B cell (primary cell): Measurements from ENCODE around the gene CAPNS2. TPM values are rescaled to one million over a fixed set of nuclear protein-coding genes. Genes with fewer than 3 reads are reported as not detected.

ENCODE experiments used
- ATAC-seq: fragments of 200-7000 bp; cut with Tn5 transposase; one replicate; pipeline ENCODE4 v1.10.0; 2021; ENCODE audit warnings: low read depth, mild to moderate bottlenecking, moderate number of reproducible peaks, moderate library complexity
- CTCF ChIA-PET: fragments of 350-600 bp; sonication (Branson Sonifier 250); formaldehyde crosslinking; loops from one replicate; lab custom pipeline; 2021; ENCODE audit warnings: antibody characterized with exemption, inconsistent platforms; lab: Charles Lee
- POLR2A ChIA-PET: fragments of 350-600 bp; sonication (Branson Sonifier 250); formaldehyde crosslinking; loops from one replicate; lab custom pipeline; 2021; ENCODE audit warnings: antibody characterized with exemption; lab: Charles Lee
- DNase-seq: peaks from one replicate; pipeline ENCODE4 v3.0.0; 2013
- H2AFZ ChIP-seq: 2 replicates; pipeline ENCODE4 v1.6.1; 2012; ENCODE audit warnings: mild to moderate bottlenecking, low read depth, low read length; ENCODE audit not compliant: insufficient read depth, poor library complexity, severe bottlenecking
- H3K27ac ChIP-seq, 2 donors: 1 replicate in 1 of 2; 2 replicates in 1 of 2; pipeline ENCODE4 v1.5.1; 2012 to 2013; ENCODE audit warnings: low read length in 2 of 2, mild to moderate bottlenecking in 2 of 2, moderate library complexity in 1 of 2
- H3K27me3 ChIP-seq, 4 experiments: fragments of 200-600 bp in 1 of 4; sonication (generic) in 1 of 4; replicated peaks in 1 of 4; 1 replicate in 2 of 4; 2 replicates in 2 of 4; pipeline versions ENCODE4 v1.6.1 to v1.7.0; 2013 to 2016; ENCODE audit warnings: low read length in 3 of 4, mild to moderate bottlenecking in 2 of 4, mixed read lengths in 1 of 4, moderate library complexity in 1 of 4; ENCODE audit not compliant: insufficient read depth in 4 of 4, control insufficient read depth in 3 of 4; ENCODE audit errors: control extremely low read depth in 1 of 4
- H3K36me3 ChIP-seq, 2 experiments: replicated peaks in 1 of 2; 1 replicate in 1 of 2; 2 replicates in 1 of 2; pipeline versions ENCODE4 v1.6.1 to v1.7.1; 2013; ENCODE audit warnings: low read length in 1 of 2; ENCODE audit not compliant: insufficient read depth in 2 of 2, control insufficient read depth in 1 of 2; ENCODE audit errors: control extremely low read depth in 1 of 2, extremely low read depth in 1 of 2
- H3K4me1 ChIP-seq, 2 donors: fragments of 200-600 bp in 1 of 2; sonication (generic) in 1 of 2; 1 replicate in 1 of 2; 2 replicates in 1 of 2; pipeline versions ENCODE4 v1.5.1 to v1.6.1; 2013 to 2017; ENCODE audit warnings: low read length in 2 of 2; ENCODE audit not compliant: control insufficient read depth in 2 of 2, insufficient read depth in 2 of 2
- H3K4me2 ChIP-seq: replicated peaks from 2 replicates; pipeline ENCODE3; 2012; ENCODE audit warnings: mild to moderate bottlenecking, low read depth, low read length; ENCODE audit not compliant: poor library complexity, severe bottlenecking
- H3K4me3 ChIP-seq, 5 experiments: fragments of 200-600 bp in 1 of 5; sonication (generic) in 1 of 5; 1 replicate in 3 of 5; 2 replicates in 2 of 5; pipeline versions ENCODE4 v1.5.1 to v1.7.0; 2011 to 2016; ENCODE audit warnings: low read length in 4 of 5, mild to moderate bottlenecking in 4 of 5, low read depth in 2 of 5, control low read depth in 1 of 5, moderate library complexity in 1 of 5; ENCODE audit not compliant: insufficient read depth in 1 of 5; ENCODE audit errors: control extremely low read depth in 1 of 5, extremely low read depth in 1 of 5
- H3K79me2 ChIP-seq: fragments of 200-600 bp; sonication (generic); one replicate; pipeline ENCODE4 v1.6.0; 2016; ENCODE audit warnings: low read length; ENCODE audit not compliant: control insufficient read depth, insufficient read depth
- H3K9ac ChIP-seq: fragments of 200-600 bp; sonication (generic); 2 replicates; pipeline ENCODE4 v1.6.1; 2017; ENCODE audit warnings: mild to moderate bottlenecking, low read length, moderate library complexity
- H3K9me3 ChIP-seq, 3 donors: one replicate each; pipeline versions ENCODE4 v1.6.1 to v1.7.1; 2013; ENCODE audit warnings: low read length in 2 of 3; ENCODE audit not compliant: control insufficient read depth in 2 of 3, insufficient read depth in 1 of 3; ENCODE audit errors: control extremely low read depth in 1 of 3
- H4K20me1 ChIP-seq: 2 replicates; pipeline ENCODE4 v1.6.0; 2012; ENCODE audit warnings: mild to moderate bottlenecking, low read length; ENCODE audit not compliant: insufficient read depth, control insufficient read depth, poor library complexity, severe bottlenecking
- H3K27ac Mint-ChIP-seq: one replicate; pipeline ENCODE4 v1.8.0; 2021; ENCODE audit warnings: mixed read lengths
- H3K27me3 Mint-ChIP-seq: one replicate; pipeline ENCODE4 v1.8.0; 2021; ENCODE audit warnings: mixed read lengths
- H3K4me1 Mint-ChIP-seq: one replicate; pipeline ENCODE4 v1.8.0; 2021; ENCODE audit warnings: mixed read lengths
- H3K4me3 Mint-ChIP-seq: one replicate; pipeline ENCODE4 v1.8.0; 2021; ENCODE audit warnings: mixed read lengths
- H3K9me3 Mint-ChIP-seq: one replicate; pipeline ENCODE4 v1.8.0; 2022; ENCODE audit warnings: mixed read lengths; ENCODE audit not compliant: insufficient read depth
- EZH2 ChIP-seq: IDR thresholded peaks from 2 replicates; pipeline ENCODE4 v1.6.1; 2012; ENCODE audit warnings: borderline replicate concordance, low read depth, mild to moderate bottlenecking, moderate library complexity, low read length; ENCODE audit not compliant: insufficient read depth, poor library complexity, severe bottlenecking
- WGBS: methylation state at CpG from one replicate; pipeline ENCODE4 v1.1.5; 2013; ENCODE audit warnings: missing lambda C conversion rate; ENCODE audit not compliant: insufficient coverage; 5-methylcytosine and 5-hydroxymethylcytosine counted together
- intact Hi-C: fragments of 100-400 bp; cut with micrococcal nuclease; formaldehyde crosslinking; loops from one replicate; pipeline ENCODE4 v1.10.0; 2022
- polyA plus RNA-seq: library from polyadenylated mRNA; depleted of rRNA; stranded (reverse); fragments of >200 nt; gene quantifications from 2 replicates; pipeline ENCODE4 v1.2.3, GENCODE V29; 2012
- total RNA-seq, 2 donors: library from RNA; stranded (reverse); fragments of 120-200 nt in 1 of 2; gene quantifications; 1 replicate in 1 of 2; 2 replicates in 1 of 2; pipeline versions ENCODE4 v1.2.3 to v1.2.4, GENCODE V29; 2013 to 2022
- TF ChIP-seq, protein P1 (sequence below): fragments of 200-600 bp; IDR thresholded peaks from one replicate; pipeline ENCODE4 v1.8.0; 2022; ENCODE audit warnings: antibody characterized with exemption, mild to moderate bottlenecking

CAPNS2 gene
- total and polyA plus RNA-seq, 2 donors (not counting 1 experiment from before 2014, with no cell fraction given): not detected

DNA sequence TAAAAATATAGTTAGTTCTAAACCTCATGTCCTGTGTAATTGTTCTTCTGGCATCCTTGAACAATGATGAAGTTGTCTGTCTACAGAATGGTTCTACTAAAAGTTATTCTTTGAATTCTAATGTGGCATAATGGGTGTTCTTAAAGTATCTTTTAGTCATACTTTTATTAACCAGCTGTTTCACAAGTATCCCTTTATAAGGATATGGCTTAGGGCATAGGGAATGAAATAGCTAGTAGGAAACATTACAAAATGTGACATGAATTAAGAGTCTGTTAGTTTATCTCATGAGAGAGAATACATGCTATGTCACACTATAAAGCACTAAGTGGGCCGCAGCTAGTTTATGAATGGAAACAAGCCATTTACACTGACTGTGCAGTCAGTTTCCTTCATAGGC lies 26.3 kb upstream of the CAPNS2 start:
- H3K36me3 ChIP-seq: no peaks in the 10 kb centered on the region
- no peak overlapping the region for H3K27ac ChIP-seq
- no peak overlapping the region for H3K4me3 ChIP-seq
- intact Hi-C loops: no loop called here
- H3K27me3 Mint-ChIP-seq: no peaks in the 10 kb centered on the region
- ChIA-PET POLR2A (no interaction called here), CTCF (no interaction called here)
- no peaks in the 10 kb centered on the region for H3K79me2 ChIP-seq
- H3K27me3 ChIP-seq: no peaks in the 10 kb centered on the region
- ATAC-seq (no peak), DNase-seq (no peak)
- no peak overlapping the region for H3K4me3 Mint-ChIP-seq
- no peaks in the 10 kb centered on the region for H3K4me1 ChIP-seq
- TF ChIP-seq EZH2: no peak
- TF ChIP-seq, protein P1, sequence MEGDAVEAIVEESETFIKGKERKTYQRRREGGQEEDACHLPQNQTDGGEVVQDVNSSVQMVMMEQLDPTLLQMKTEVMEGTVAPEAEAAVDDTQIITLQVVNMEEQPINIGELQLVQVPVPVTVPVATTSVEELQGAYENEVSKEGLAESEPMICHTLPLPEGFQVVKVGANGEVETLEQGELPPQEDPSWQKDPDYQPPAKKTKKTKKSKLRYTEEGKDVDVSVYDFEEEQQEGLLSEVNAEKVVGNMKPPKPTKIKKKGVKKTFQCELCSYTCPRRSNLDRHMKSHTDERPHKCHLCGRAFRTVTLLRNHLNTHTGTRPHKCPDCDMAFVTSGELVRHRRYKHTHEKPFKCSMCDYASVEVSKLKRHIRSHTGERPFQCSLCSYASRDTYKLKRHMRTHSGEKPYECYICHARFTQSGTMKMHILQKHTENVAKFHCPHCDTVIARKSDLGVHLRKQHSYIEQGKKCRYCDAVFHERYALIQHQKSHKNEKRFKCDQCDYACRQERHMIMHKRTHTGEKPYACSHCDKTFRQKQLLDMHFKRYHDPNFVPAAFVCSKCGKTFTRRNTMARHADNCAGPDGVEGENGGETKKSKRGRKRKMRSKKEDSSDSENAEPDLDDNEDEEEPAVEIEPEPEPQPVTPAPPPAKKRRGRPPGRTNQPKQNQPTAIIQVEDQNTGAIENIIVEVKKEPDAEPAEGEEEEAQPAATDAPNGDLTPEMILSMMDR: no peak
- no peaks in the 10 kb centered on the region for H4K20me1 ChIP-seq
- H2AFZ ChIP-seq: no peak overlapping the region
- no peak overlapping the region for H3K27ac Mint-ChIP-seq
- WGBS: no CpG with 5 or more reads among the region's 1 CpG
- H3K9me3 Mint-ChIP-seq: no peaks in the 10 kb centered on the region
- H3K9me3 ChIP-seq: no peaks in the 10 kb centered on the region
- H3K4me2 ChIP-seq: no peak overlapping the region
- H3K9ac ChIP-seq: no peak overlapping the region
- H3K4me1 Mint-ChIP-seq: no peaks in the 10 kb centered on the region

DNA sequence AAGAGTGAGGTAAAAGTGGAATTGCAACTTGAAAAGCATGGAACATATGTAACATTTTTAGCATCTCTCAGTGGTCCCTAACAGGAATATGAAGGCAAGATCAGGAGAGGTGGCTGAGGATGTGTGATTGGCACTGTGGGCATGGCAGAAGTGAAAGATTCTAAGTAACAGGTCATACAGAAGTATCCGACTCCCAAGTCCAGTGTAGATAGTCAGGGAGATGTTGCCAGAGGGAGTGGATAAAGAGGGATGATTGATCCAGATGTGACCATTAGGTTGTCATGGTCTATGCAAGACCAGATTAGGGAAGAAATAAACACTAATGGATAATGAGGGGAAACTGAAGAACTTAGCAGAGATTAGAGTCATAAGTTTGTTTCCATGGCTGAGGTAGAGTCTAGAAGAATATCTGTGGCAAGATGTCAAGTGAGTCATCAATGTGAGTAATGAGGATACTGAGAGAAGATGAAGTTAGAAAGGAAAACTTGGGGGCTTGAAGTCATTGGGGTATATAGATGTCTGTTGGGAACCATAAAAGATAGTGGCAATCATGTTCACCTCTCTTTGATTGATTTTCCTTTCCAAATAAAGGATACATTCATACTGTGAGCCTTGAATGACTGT lies 23.9 kb upstream of the CAPNS2 start:
- Histone ChIP-seq H3K9me3 (no peaks in the 10 kb centered on the region), H3K9ac (no peak overlapping the region), H3K4me1 (no peaks in the 10 kb centered on the region), H4K20me1 (no peaks in the 10 kb centered on the region), H2AFZ (no peak overlapping the region), H3K4me2 (no peak overlapping the region), H3K4me3 (no peak overlapping the region), H3K36me3 (no peaks in the 10 kb centered on the region), H3K27ac (no peak overlapping the region), H3K27me3 (no peaks in the 10 kb centered on the region), H3K79me2 (no peaks in the 10 kb centered on the region)
- no peak overlapping the region for H3K4me3 Mint-ChIP-seq
- no peaks in the 10 kb centered on the region for H3K4me1 Mint-ChIP-seq
- no peaks in the 10 kb centered on the region for H3K9me3 Mint-ChIP-seq
- POLR2A ChIA-PET: no interaction called here
- H3K27ac Mint-ChIP-seq: no peak overlapping the region
- DNase-seq (no peak), ATAC-seq (no peak)
- TF ChIP-seq, protein P1: no peak
- TF ChIP-seq EZH2: no peak
- no peaks in the 10 kb centered on the region for H3K27me3 Mint-ChIP-seq
- WGBS: 100% methylated on average over 1 of the region's 1 CpG
- CTCF ChIA-PET: no interaction called here
- intact Hi-C loops: no loop called here
